ENCODE data around the gene PAAF1.

- TF ChIP-seq, protein P1, sequence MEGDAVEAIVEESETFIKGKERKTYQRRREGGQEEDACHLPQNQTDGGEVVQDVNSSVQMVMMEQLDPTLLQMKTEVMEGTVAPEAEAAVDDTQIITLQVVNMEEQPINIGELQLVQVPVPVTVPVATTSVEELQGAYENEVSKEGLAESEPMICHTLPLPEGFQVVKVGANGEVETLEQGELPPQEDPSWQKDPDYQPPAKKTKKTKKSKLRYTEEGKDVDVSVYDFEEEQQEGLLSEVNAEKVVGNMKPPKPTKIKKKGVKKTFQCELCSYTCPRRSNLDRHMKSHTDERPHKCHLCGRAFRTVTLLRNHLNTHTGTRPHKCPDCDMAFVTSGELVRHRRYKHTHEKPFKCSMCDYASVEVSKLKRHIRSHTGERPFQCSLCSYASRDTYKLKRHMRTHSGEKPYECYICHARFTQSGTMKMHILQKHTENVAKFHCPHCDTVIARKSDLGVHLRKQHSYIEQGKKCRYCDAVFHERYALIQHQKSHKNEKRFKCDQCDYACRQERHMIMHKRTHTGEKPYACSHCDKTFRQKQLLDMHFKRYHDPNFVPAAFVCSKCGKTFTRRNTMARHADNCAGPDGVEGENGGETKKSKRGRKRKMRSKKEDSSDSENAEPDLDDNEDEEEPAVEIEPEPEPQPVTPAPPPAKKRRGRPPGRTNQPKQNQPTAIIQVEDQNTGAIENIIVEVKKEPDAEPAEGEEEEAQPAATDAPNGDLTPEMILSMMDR (IDR thresholded peaks at IDR 0.05) = no peak
- no peak for TF ChIP-seq POLR2A (IDR thresholded peaks at IDR 0.05)
- no peak for TF ChIP-seq EP300 (IDR thresholded peaks at IDR 0.05; ENCODE audit: low read depth)
- TF ChIP-seq POLR2AphosphoS5 (IDR thresholded peaks at IDR 0.05) = no peak
These were observed 67.3 kb downstream of the PAAF1 start for GRCh38 chr11:73944085-73944484.

Data from transverse colon (tissue), 4 donors.